K562 (cell line): ENCODE measurements around the gene LCN15. TPM values are rescaled to one million over a fixed set of nuclear protein-coding genes. Genes with fewer than 3 reads are reported as not detected.
A peak's percentile ranks its signal among the peaks of the same experiment; 100 is the strongest.

Experiments used
- FUS ChIP-seq: fragments of 200-400 bp; formaldehyde crosslinking; optimal IDR thresholded peaks from 2 replicates; pipeline ENCODE3; 2017; ENCODE audit warnings: low read depth, low read length
- HDAC3 ChIP-seq: fragments of 450-650 bp; IDR thresholded peaks from 2 replicates; pipeline ENCODE4 v1.6.1; 2018; ENCODE audit warnings: borderline replicate concordance, mild to moderate bottlenecking, moderate library complexity; ENCODE audit not compliant: partially characterized antibody
- MAFF ChIP-seq: IDR thresholded peaks from 2 replicates; pipeline ENCODE4 v1.6.1; 2012; ENCODE audit warnings: low read length, improper control_type of control experiment
- MCM2 ChIP-seq: fragments of 450-650 bp; IDR thresholded peaks from 2 replicates; pipeline ENCODE4 v1.6.1; 2017; ENCODE audit warnings: low read depth, mild to moderate bottlenecking
- MITF ChIP-seq: IDR thresholded peaks from 2 replicates; pipeline ENCODE4 v1.6.1; 2014; ENCODE audit warnings: antibody characterized with exemption
- MLX ChIP-seq, 2 experiments: fragments of 450-650 bp in 1 of 2; sonication (generic) in 1 of 2; formaldehyde crosslinking; conservative IDR thresholded peaks; 2 replicates each; pipeline versions ENCODE4 v1.4.0 to v1.8.1; 2020 to 2022; ENCODE audit warnings: mild to moderate bottlenecking in 1 of 2, missing genetic modification reagents in 1 of 2
- POLR2AphosphoS2 ChIP-seq: IDR thresholded peaks from 2 replicates; pipeline ENCODE4 v1.6.1; 2012; ENCODE audit warnings: low read length, improper control_type of control experiment
- PREB ChIP-seq: sonication (generic); formaldehyde crosslinking; IDR thresholded peaks from 2 replicates; pipeline ENCODE4 v1.8.1; 2023; ENCODE audit warnings: mild to moderate bottlenecking, missing genetic modification reagents
- RBM22 ChIP-seq: fragments of 200-400 bp; formaldehyde crosslinking; IDR thresholded peaks from 2 replicates; pipeline ENCODE4 v1.6.1; 2018; ENCODE audit warnings: low read length, low read depth; ENCODE audit not compliant: poor library complexity, severe bottlenecking
- SRSF3 ChIP-seq: fragments of 200-400 bp; formaldehyde crosslinking; IDR thresholded peaks from 2 replicates; pipeline ENCODE4 v1.6.1; 2016; ENCODE audit warnings: mild to moderate bottlenecking, low read length, moderate library complexity; ENCODE audit not compliant: insufficient read depth
- SRSF9 ChIP-seq: fragments of 200-400 bp; formaldehyde crosslinking; IDR thresholded peaks from 2 replicates; pipeline ENCODE4 v1.6.1; 2017; ENCODE audit warnings: low read depth, low read length, borderline replicate concordance
- TOE1 ChIP-seq, 2 experiments: fragments of 450-650 bp in 1 of 2; sonication (generic) in 1 of 2; formaldehyde crosslinking in 1 of 2; IDR thresholded peaks; 2 replicates each; pipeline versions ENCODE4 v1.7.1 to v1.8.0; 2016 to 2022; ENCODE audit warnings: borderline replicate concordance in 2 of 2, mild to moderate bottlenecking in 2 of 2, antibody characterized with exemption in 1 of 2, inconsistent platforms in 1 of 2, low read depth in 1 of 2, missing genetic modification reagents in 1 of 2, moderate library complexity in 1 of 2
- USF1 ChIP-seq: sonication (generic); formaldehyde crosslinking; IDR thresholded peaks from 2 replicates; pipeline ENCODE4 v1.9.0; 2022; ENCODE audit warnings: mild to moderate bottlenecking, missing genetic modification reagents
- USF2 ChIP-seq: sonication (generic); formaldehyde crosslinking; IDR thresholded peaks from 2 replicates; pipeline ENCODE4 v1.5.0; 2020; ENCODE audit warnings: missing genetic modification reagents
- ZBTB7A ChIP-seq: IDR thresholded peaks from 2 replicates; pipeline ENCODE4 v1.6.1; 2011; ENCODE audit warnings: low read depth, mild to moderate bottlenecking, low read length, moderate library complexity, borderline replicate concordance; ENCODE audit not compliant: control insufficient read depth
- ZNF232 ChIP-seq: sonication (generic); formaldehyde crosslinking; IDR thresholded peaks from 2 replicates; pipeline ENCODE4 v1.8.0; 2022; ENCODE audit warnings: mild to moderate bottlenecking, missing genetic modification reagents
- ZNF384 ChIP-seq: IDR thresholded peaks from 2 replicates; pipeline ENCODE4 v1.6.1; 2012; ENCODE audit warnings: low read depth, low read length, improper control_type of control experiment
- ZNF395 ChIP-seq: fragments of 200-800 bp; sonication (Bioruptor generic); IDR thresholded peaks from 2 replicates; pipeline ENCODE4 v1.6.1; 2017; ENCODE audit warnings: missing genetic modification characterization, missing compliant biosample characterization
- ZNF75A ChIP-seq: fragments of 450-650 bp; formaldehyde crosslinking; IDR thresholded peaks from 2 replicates; pipeline ENCODE4 v1.4.0; 2020; ENCODE audit warnings: mild to moderate bottlenecking
- polyA plus RNA-seq, 8 experiments: library from polyadenylated mRNA; depleted of rRNA in 4 of 8; stranded (reverse) in 5 of 8; unstranded in 3 of 8; fragments of >200 nt; fragmentation: Nextera tagmentation in 2 of 8; fragmentation: Illumina TruSeq in 1 of 8; extraction: Ambion mirVana in 2 of 8; extraction: Trizol in 1 of 8; gene quantifications; 2 replicates each; pipeline versions ENCODE4 v1.2.1 to v1.2.3, GENCODE V29; 2011 to 2014; ENCODE audit warnings: inconsistent platforms in 1 of 8, missing spikeins in 1 of 8
- total RNA-seq, 7 experiments: library from RNA; depleted of rRNA in 6 of 7; stranded (reverse); fragments of >200 nt in 6 of 7; fragmentation: Illumina TruSeq in 2 of 7; extraction: Trizol in 2 of 7; gene quantifications; 2 replicates each; pipeline versions ENCODE4 v1.2.1 to v1.2.3, GENCODE V29; 2011 to 2021; ENCODE audit warnings: low replicate concordance in 1 of 7

Gene LCN15
- total and polyA plus RNA-seq, 9 of the 15 experiments (the other 6 are each of a cell fraction or from before 2014, with no cell fraction given): 0.66 TPM; not detected in 8

GRCh38 chr9:136732444-136733178, 31.7 kb downstream of the LCN15 start (continued):
- TF ChIP-seq MLX (CRISPR knock-in tag; conservative IDR thresholded peaks at IDR 0.05) (no peak), MAFF (no peak), ZNF232 (CRISPR knock-in tag) (no peak), ZNF75A (no peak), ZBTB7A (0 out of 2 replicates have a peak, but pooled peaks have one; percentile 15), TOE1 (IDR thresholded peaks at IDR 0.05; ENCODE audit: borderline replicate concordance) (peak; percentile 61), TOE1 (CRISPR knock-in tag; IDR thresholded peaks at IDR 0.05; ENCODE audit: borderline replicate concordance, low read depth) (no peak), POLR2AphosphoS2 (no peak), ZNF384 (peak; percentile 38; the same call in 1 of the 2 replicates), MCM2 (no peak), SRSF3 (no peak), MITF (no peak), USF2 (CRISPR knock-in tag) (peak; percentile 48), FUS (no peak), ZNF395 (no peak), SRSF9 (no peak), USF1 (CRISPR knock-in tag) (peak; percentile 55; the same call in 1 of the 2 replicates), PREB (CRISPR knock-in tag) (no peak), HDAC3 (no peak), RBM22 (no peak)
